ENCODE data around the gene PRDM16.

PRDM16 gene

GRCh38 chr1:3130268-3130667 is 61.3 kb downstream of the PRDM16 start:
- POLR2A ChIA-PET: no interaction called here
- Histone ChIP-seq H3K36me3 (ENCODE audit: control insufficient read depth in 2 of 2, insufficient read depth in 1 of 2, low read length in 2 of 2) (no peaks in the 10 kb centered on the region), H3K4me3 (ENCODE audit: low read depth, low read length) (no peak overlapping the region), H3K9me3 (ENCODE audit: control insufficient read depth, insufficient read depth, low read depth, low read length) (no peaks in the 10 kb centered on the region), H3K4me1 (ENCODE audit: control insufficient read depth, insufficient read depth, low read length) (peaks cover 5% of the 10 kb centered on the region), H3K27ac (ENCODE audit: extremely low read depth, low read depth, low read length) (no peak overlapping the region)
- CTCF ChIA-PET: interaction anchor here (0.6 kb wide), 1 partner anchor 323 kb away, joined by 3 read pairs; no protein-coding TSS in a partner anchor
- TF ChIP-seq ZNF48 (tag by site-specific recombination; IDR thresholded peaks at IDR 0.05): no peak
- TF ChIP-seq ZBTB44 (tag by site-specific recombination; IDR thresholded peaks at IDR 0.05): no peak
- no peak for TF ChIP-seq BCL11B (tag by site-specific recombination; IDR thresholded peaks at IDR 0.05; ENCODE audit: low read depth)
- no peak for TF ChIP-seq ZNF571 (tag by site-specific recombination; IDR thresholded peaks at IDR 0.05)
- TF ChIP-seq ZNF26 (tag by site-specific recombination; IDR thresholded peaks at IDR 0.05): no peak
- TF ChIP-seq ZNF404 (tag by site-specific recombination; IDR thresholded peaks at IDR 0.05): no peak
- no peak for TF ChIP-seq ZNF18 (tag by site-specific recombination; IDR thresholded peaks at IDR 0.05)
- no peak for TF ChIP-seq ZSCAN18 (tag by site-specific recombination; IDR thresholded peaks at IDR 0.05)
- no peak for TF ChIP-seq ZNF433 (tag by site-specific recombination; IDR thresholded peaks at IDR 0.05; ENCODE audit: low read depth)
- TF ChIP-seq ZNF580 (tag by site-specific recombination; IDR thresholded peaks at IDR 0.05): no peak
- no peak for TF ChIP-seq ZBTB21 (tag by site-specific recombination; IDR thresholded peaks at IDR 0.05)
- no peak for TF ChIP-seq ZNF2 (tag by site-specific recombination; IDR thresholded peaks at IDR 0.05)
- no peak for TF ChIP-seq SALL2 (tag by site-specific recombination; IDR thresholded peaks at IDR 0.05; ENCODE audit: borderline replicate concordance)
- TF ChIP-seq ZNF10 (tag by site-specific recombination; IDR thresholded peaks at IDR 0.05): no peak
- no peak for TF ChIP-seq ZNF155 (tag by site-specific recombination; IDR thresholded peaks at IDR 0.05)
- no peak for TF ChIP-seq HOXD13 (CRISPR knock-in tag; IDR thresholded peaks at IDR 0.05; ENCODE audit: borderline replicate concordance)

GRCh38 chr1:3132660-3133059 is 63.7 kb downstream of the PRDM16 start:
- H3K27ac ChIP-seq (ENCODE audit: extremely low read depth, low read depth, low read length): no peak overlapping the region
- CTCF ChIA-PET: no interaction called here
- POLR2A ChIA-PET: no interaction called here

More at GRCh38 chr1:3132660-3133059, 63.7 kb downstream of the PRDM16 start:
- Histone ChIP-seq H3K36me3 (ENCODE audit: control insufficient read depth in 2 of 2, insufficient read depth in 1 of 2, low read length in 2 of 2) (no peaks in the 10 kb centered on the region), H3K9me3 (ENCODE audit: control insufficient read depth, insufficient read depth, low read depth, low read length) (no peaks in the 10 kb centered on the region), H3K4me1 (ENCODE audit: control insufficient read depth, insufficient read depth, low read length) (no peaks in the 10 kb centered on the region), H3K4me3 (ENCODE audit: low read depth, low read length) (no peak overlapping the region)
- TF ChIP-seq INSM2 (tag by site-specific recombination; IDR thresholded peaks at IDR 0.05) (no peak), ZNF747 (tag by site-specific recombination; IDR thresholded peaks at IDR 0.05) (no peak), ZNF664 (tag by site-specific recombination; IDR thresholded peaks at IDR 0.05) (no peak), ZNF140 (tag by site-specific recombination; IDR thresholded peaks at IDR 0.05) (no peak), ZNF404 (tag by site-specific recombination; IDR thresholded peaks at IDR 0.05) (no peak)
